ENCODE measurements around the gene CHD2.

CHD2 gene

DNA sequence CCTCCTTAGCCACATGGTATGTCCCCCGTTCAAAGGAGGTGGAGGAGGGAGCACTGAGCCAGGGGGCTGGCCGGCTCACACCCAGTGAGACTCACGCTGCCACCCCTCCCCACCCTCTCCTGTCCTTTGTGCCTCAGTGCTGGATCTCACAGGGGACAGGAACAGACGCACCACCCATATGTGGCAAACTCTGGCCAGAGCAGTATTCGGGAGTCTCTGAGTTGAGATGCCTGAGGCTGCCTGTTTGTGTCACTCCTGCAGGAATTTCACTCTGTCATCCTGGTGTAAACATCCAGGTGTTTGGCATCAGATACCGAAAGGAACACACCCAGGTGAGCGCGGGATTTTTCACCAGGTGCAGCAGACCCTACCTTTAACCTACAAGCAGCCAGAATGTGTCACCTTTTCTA lies 163.1 kb downstream of the CHD2 start:
- Histone ChIP-seq H3K4me3 (no peak overlapping the region), H3K36me3 (replicated peaks) (peaks cover 17% of the 10 kb centered on the region), H3K4me1 (peaks cover 38% of the 10 kb centered on the region), H3K9me3 (no peaks in the 10 kb centered on the region), H3K27me3 (ENCODE audit: low read depth) (no peaks in the 10 kb centered on the region)
- in situ Hi-C loops (cut with MboI; ENCODE audit: low sequenced_read_pairs) = no loop called here
- no peak for DNase-seq (ENCODE audit: low spot score in 2 of 2)

DNA sequence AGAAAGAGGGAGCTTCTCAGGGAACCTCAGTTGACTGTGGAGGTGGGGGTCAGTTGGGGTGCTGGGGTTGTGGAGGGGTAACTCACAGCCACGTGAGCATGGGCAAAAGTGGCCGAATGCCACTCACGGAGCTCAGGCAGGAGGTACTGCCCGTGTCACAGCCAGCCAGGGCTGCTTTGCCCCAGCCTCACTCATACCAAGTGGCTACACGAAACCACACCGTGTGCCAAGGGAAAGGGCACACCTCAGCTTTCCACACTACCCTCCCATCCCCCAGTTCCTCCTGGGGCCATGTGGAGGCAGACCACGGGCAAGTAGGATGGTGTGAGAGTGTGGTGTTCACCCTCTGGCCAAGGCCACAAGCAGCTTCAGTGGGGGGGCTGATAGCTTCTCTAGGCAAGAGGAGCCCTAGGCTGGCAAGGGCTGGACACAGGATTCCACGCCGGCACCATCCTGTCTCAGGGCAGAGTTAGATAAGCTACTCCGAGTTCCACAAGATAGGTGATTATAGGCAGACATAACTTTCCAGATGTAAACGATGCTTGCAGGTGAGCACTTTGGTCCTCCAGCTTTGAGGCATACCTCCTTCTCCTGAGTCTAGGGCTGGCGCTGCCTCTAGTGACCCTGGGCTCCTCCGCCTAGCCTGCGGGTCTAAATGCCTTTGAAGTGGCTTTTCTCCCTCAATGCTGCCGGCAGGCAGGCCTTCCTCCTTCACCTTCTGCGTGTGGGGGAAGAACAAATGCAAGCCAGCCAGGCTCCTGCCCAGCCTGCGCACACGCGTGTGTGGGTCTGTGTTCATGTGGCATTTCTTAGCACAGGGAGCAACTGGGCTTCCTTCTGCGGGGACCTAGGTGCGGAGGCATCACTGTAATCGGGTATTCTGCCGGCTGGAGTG lies 163.9 kb downstream of the CHD2 start:
- H3K27me3 ChIP-seq (ENCODE audit: low read depth) = no peaks in the 10 kb centered on the region
- H3K4me1 ChIP-seq = peaks cover 41% of the 10 kb centered on the region
- no peak for DNase-seq (ENCODE audit: low spot score in 2 of 2)
- no peak overlapping the region for H3K4me3 ChIP-seq
- in situ Hi-C loops (cut with MboI; ENCODE audit: low sequenced_read_pairs) = no loop called here
- peaks cover 17% of the 10 kb centered on the region for H3K36me3 ChIP-seq (replicated peaks)
- H3K9me3 ChIP-seq = no peaks in the 10 kb centered on the region

DNA sequence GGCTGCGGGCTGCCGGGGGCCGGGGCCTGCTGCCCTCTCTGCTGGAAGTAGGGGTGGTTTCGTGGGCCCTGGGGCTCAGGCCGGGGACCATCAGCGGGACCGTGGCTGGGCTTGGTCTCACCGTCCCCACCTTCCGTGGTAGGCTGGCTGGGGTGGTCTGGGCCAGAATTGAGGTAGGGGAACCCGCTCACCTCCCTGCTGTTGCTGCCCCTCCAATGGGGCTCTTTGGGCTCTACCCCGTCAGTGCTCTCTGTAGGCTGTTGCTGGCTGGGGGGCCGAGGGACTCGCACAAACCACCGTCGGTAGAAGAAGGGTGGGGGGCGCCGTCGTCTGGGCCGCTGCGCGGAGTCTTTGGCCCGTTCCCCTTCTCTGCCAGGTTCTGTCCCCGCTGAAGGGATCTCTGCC lies 165.5 kb downstream of the CHD2 start:
- DNase-seq (ENCODE audit: low spot score in 2 of 2) = no peak
- H3K4me3 ChIP-seq = no peak overlapping the region
- no peaks in the 10 kb centered on the region for H3K27me3 ChIP-seq (ENCODE audit: low read depth)
- H3K36me3 ChIP-seq (replicated peaks) = peaks cover 17% of the 10 kb centered on the region
- no peaks in the 10 kb centered on the region for H3K9me3 ChIP-seq
- H3K4me1 ChIP-seq = peaks cover 47% of the 10 kb centered on the region
- in situ Hi-C loops (cut with MboI; ENCODE audit: low sequenced_read_pairs) = no loop called here

DNA sequence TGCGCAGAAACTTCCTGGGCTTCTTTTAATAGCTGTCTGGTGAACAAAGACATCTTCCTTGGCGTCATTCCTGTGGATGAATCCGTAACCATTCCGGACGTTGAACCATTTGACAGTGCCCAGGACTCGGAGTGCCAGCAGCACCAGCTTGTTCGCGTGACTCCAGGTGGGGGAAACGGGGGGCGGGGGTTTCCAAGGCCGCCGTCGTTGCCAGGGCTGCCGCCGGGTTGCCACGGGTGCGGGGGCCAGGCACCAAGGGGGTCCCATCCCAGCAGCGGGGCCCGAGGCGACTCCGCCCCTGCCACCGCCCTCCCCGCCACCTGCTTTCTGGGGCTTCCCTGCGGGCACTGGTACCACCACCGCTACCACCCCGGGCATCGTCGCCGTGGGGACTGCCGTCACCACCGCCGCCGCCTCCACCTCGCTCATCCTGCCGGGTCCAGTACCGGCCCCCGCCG lies 166.1 kb downstream of the CHD2 start:
- no peak overlapping the region for H3K4me3 ChIP-seq
- in situ Hi-C loops (cut with MboI; ENCODE audit: low sequenced_read_pairs) = no loop called here
- no peaks in the 10 kb centered on the region for H3K9me3 ChIP-seq
- H3K36me3 ChIP-seq (replicated peaks) = peaks cover 17% of the 10 kb centered on the region
- peaks cover 47% of the 10 kb centered on the region for H3K4me1 ChIP-seq
- H3K27me3 ChIP-seq (ENCODE audit: low read depth) = no peaks in the 10 kb centered on the region
- DNase-seq (ENCODE audit: low spot score in 2 of 2) = no peak

DNA sequence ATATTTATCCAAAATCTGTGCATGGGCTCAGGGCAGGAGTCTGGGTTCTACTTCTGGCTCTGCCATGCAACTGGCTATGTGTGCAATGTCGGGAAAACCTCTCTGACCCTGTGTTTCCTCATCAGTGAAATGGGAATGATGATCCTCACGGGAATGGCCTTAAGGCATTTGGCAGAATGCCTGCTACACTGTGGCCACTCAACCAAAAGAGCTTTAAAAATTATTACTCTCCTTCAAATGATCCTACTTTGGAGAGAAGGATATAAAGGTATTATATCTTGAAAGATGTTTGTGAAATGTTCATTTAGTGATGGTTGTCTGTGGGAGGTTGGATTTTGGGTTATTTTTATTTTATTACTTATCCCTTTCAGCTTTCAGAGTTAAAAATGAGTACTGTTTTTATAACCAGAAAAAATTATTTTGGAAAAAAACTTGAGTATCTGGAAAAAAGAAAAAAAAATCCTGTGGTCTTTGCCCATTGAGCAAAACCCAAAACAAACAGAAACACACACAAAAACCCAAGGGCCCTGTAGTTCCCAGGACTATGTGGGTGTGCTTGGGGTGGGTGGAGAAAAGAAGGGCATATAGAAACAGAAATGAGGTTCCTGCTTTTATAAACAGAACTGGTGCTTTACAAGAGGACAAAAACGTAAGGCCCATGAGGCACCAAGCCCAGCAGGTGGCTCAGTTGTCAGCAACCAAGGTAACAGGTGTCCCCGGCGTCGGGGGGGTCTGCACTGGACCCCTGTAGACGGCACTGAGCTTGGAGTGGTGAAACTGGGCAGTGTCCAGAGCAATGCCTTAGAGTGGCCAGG lies 166.9 kb downstream of the CHD2 start:
- no peaks in the 10 kb centered on the region for H3K27me3 ChIP-seq (ENCODE audit: low read depth)
- H3K4me1 ChIP-seq = peaks cover 45% of the 10 kb centered on the region
- no peaks in the 10 kb centered on the region for H3K9me3 ChIP-seq
- H3K36me3 ChIP-seq (replicated peaks) = peaks cover 17% of the 10 kb centered on the region
- in situ Hi-C loops (cut with MboI; ENCODE audit: low sequenced_read_pairs) = no loop called here
- DNase-seq (ENCODE audit: low spot score in 2 of 2) = peak in 1 of 2 experiments; percentile 56
- no peak overlapping the region for H3K4me3 ChIP-seq

DNA sequence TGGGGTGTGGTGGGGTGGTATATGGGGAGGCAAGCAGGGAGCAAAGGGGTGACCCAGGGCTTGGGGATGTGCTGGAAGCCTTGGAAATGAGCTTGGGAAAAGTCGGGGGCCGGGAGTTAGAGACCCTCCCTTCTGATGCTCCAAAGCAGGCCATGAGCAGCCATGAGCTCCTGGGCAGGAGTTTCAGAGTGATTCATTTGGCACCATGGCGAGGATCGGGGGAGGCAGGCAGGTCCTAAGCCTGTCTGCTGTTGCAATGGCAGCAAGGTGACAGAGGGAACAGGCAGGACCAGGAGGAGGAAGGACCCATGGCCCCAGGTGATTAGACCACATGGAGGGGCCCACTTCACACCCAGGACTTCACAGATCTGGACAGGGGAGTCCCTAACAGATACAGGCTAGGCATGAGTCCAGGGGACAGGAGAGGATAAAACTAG lies 167.5 kb downstream of the CHD2 start:
- H3K27me3 ChIP-seq (ENCODE audit: low read depth) = no peaks in the 10 kb centered on the region
- no peak overlapping the region for H3K4me3 ChIP-seq
- no peak for DNase-seq (ENCODE audit: low spot score in 2 of 2)
- in situ Hi-C loops (cut with MboI; ENCODE audit: low sequenced_read_pairs) = no loop called here
- peaks cover 39% of the 10 kb centered on the region for H3K4me1 ChIP-seq
- H3K9me3 ChIP-seq = no peaks in the 10 kb centered on the region
- peaks cover 17% of the 10 kb centered on the region for H3K36me3 ChIP-seq (replicated peaks)

DNA sequence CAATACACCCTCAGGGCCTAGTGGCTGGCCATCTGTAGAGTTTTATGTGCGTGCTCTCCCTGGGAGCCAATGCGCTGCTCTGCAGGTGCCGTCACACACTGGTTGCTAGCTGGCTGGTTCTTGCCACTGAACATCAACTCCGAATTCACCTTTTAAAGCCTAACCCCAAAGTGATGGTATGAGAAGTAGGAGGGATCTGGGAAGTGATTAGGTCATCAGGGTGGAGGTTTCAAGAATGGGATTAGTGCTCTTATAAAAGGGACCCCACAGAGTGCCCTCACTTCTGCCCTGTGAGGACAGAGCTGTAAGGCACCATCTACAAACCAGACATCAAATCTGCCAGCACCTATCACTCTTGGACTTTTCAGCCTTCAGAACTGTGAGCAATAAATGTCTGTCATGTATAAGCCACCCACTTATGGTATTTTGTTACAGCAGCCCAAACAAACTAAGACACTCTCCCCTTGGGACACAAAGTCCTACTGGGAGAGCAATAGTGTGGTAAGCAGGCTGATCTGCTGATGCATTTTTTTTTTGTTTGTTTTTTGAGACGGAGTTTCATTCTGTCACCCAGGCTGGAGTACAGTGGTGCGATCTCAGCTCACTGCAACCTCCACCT lies 168.6 kb downstream of the CHD2 start:
- Histone ChIP-seq H3K4me1 (peaks cover 32% of the 10 kb centered on the region), H3K9me3 (no peaks in the 10 kb centered on the region), H3K27me3 (ENCODE audit: low read depth) (no peaks in the 10 kb centered on the region), H3K4me3 (no peak overlapping the region), H3K36me3 (replicated peaks) (peaks cover 17% of the 10 kb centered on the region)
- no peak for DNase-seq (ENCODE audit: low spot score in 2 of 2)
- in situ Hi-C loops (cut with MboI; ENCODE audit: low sequenced_read_pairs) = no loop called here

DNA sequence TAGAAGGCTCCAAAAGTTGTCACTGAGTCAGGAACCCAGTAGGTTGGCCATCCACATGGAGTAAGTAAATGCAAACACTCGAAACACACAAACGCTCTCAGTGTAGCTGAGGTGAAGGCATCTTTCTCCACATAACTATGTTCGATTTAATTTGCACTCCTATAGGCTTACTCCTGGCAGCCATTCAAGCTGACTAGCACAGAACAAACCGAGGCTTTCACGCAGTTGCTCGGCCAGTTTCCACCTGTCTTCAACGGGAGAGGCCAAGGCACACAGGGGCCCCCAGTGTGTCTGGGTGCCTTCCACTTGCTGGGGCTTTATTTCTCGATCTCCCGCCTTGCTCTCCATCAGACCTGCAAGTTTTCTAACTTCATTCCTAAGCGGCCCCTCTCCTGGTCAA lies 170.0 kb downstream of the CHD2 start:
- Histone ChIP-seq H3K4me3 (peak overlapping the region; percentile 78), H3K4me1 (peaks cover 32% of the 10 kb centered on the region), H3K27me3 (ENCODE audit: low read depth) (no peaks in the 10 kb centered on the region), H3K9me3 (no peaks in the 10 kb centered on the region), H3K36me3 (replicated peaks) (peaks cover 9% of the 10 kb centered on the region)
- in situ Hi-C loops (cut with MboI; ENCODE audit: low sequenced_read_pairs) = no loop called here
- DNase-seq (ENCODE audit: low spot score in 2 of 2) = peak; percentile 60 to 68

DNA sequence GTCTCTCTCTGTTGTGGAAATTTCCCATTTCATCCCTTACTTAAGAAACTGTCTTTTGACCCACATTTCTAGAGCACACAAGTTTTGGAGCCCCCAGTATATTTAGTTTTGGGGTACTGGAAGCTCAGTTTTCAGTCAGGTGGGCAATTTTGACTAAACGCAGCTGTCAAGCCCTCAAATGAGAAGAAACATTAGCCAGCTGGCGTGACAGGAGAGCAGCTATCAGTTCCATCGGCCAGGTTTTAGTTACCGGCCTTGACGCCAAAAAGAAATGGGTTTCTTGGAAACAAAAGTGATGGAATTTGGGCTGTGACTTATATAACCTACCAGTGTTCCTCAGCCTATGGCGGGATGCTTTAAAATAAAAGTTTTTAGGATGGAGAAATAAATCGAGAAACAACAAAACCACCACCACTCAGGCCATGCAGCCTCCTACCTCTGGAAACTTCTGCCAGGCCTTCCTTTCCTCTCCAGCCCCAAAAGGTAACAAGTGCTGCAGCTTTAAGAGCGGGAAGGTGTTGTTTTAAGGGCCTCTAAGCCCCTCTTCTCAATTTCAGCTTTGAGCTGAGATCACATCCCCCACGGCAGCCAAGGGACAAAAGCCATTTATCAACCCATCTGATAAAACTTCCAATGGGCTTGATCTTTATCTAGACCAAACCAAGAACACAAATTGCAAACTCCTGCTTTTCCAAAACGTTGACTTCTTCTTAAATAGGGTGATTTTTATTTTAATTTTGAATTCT lies 170.6 kb downstream of the CHD2 start:
- Histone ChIP-seq H3K9me3 (no peaks in the 10 kb centered on the region), H3K36me3 (replicated peaks) (peaks cover 4% of the 10 kb centered on the region), H3K27me3 (ENCODE audit: low read depth) (no peaks in the 10 kb centered on the region), H3K4me1 (peaks cover 32% of the 10 kb centered on the region), H3K4me3 (peak overlapping the region; percentile 78)
- in situ Hi-C loops (cut with MboI; ENCODE audit: low sequenced_read_pairs) = no loop called here
- peak; percentile 48 to 55 for DNase-seq (ENCODE audit: low spot score in 2 of 2)

DNA sequence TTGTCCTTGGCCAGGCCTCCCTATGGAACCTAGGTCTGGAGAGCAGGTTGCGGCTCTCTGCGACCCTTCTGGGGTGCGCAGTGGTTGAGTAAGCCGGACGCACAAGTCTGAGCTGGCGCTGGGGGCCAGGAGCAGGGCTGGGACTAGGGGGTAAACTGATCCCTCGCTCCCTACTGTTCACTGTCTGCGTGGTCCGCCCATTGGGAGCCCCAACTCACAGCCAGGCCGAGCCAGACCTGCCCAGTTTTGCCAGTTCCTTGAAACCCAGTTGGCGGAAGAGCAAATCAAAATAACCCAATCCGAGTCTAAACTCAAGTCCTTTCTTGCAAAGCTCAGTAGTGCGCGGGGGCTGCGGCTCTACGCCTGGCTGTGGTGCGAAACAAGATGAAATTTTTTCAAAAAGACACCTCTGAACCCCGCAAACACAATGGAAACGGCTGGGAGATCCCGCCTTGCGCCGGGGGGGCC lies 171.4 kb downstream of the CHD2 start:
- peak; percentile 45 to 55 for DNase-seq (ENCODE audit: low spot score in 2 of 2)
- in situ Hi-C loops (cut with MboI; ENCODE audit: low sequenced_read_pairs) = no loop called here
- H3K36me3 ChIP-seq (replicated peaks) = no peaks in the 10 kb centered on the region
- no peaks in the 10 kb centered on the region for H3K9me3 ChIP-seq
- no peaks in the 10 kb centered on the region for H3K27me3 ChIP-seq (ENCODE audit: low read depth)
- peak overlapping the region; percentile 78 for H3K4me3 ChIP-seq
- H3K4me1 ChIP-seq = peaks cover 32% of the 10 kb centered on the region

DNA sequence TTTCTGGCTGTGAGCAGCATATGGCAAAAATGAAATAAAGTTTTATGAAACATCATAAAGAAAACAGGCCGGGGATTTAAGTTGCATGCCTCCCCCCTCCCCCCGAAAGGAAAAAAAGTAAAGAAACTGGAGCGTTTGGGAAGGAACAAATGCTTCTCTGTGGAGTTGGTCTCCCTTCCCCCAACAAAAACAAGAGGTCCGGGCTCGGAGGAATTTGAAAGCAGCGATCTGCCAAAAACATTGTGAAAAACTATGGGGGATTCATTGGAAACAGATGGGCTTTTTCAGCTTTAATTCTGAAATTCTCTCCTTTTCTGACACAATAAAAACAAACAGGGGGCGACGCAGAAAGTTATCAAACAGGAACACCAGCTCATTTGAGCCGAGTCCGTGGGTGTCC lies 171.9 kb downstream of the CHD2 start:
- peak; percentile 42 to 45 for DNase-seq (ENCODE audit: low spot score in 2 of 2)
- H3K36me3 ChIP-seq (replicated peaks) = no peaks in the 10 kb centered on the region
- H3K4me1 ChIP-seq = peaks cover 30% of the 10 kb centered on the region
- in situ Hi-C loops (cut with MboI; ENCODE audit: low sequenced_read_pairs) = no loop called here
- H3K4me3 ChIP-seq = peak overlapping the region; percentile 78
- no peaks in the 10 kb centered on the region for H3K9me3 ChIP-seq
- no peaks in the 10 kb centered on the region for H3K27me3 ChIP-seq (ENCODE audit: low read depth)

DNA sequence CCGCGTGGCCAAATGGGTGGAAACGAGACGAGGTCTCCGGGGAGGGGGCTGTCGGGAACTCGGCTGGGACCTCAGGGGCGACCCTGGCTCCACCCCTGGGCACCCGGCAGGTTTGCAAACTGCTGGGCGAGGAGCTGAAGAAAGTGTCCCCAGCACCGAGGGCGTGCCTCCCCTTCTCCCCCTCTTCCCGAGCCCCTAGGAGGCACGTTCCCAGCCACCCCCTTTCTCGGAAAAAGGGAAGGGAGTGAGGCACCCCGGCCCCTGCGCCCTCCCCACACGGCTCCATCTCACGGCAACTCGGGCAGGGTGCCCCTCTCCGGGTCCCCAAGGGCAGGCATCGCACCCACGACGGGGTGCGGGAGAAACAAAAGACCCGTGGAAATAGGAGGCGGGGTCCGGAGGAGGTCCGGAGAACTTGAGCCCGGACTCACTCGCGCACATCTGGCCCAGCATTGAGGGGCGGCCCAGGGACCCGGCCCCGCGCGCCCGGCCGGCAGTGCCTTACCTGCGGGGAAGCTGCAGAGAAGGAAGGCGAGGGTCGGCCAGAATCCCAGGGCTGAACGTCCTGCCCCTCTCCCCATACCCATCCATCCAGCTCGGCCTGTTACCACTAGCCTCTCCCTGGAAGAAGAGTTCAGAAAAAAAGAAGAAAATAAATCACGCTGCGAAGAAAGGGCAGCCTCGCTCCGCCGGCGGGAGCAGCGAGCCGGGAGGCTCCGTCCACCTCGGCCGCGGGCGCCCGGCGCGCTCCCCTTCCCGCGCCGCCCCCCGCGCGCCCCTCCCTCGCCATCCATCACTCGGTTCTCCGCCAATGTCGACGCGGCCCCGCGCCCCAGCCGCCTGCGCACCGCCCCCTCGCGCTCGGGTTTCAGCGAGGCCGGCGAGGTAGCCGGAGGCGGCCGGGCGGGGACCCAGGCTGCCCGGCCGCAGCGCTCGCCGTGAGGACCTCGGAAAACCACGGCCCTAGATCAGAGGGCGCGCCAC lies 172.6 kb downstream of the CHD2 start:
- Histone ChIP-seq H3K4me1 (peaks cover 23% of the 10 kb centered on the region), H3K9me3 (no peaks in the 10 kb centered on the region), H3K4me3 (peak overlapping the region; percentile 78), H3K27me3 (ENCODE audit: low read depth) (no peaks in the 10 kb centered on the region), H3K36me3 (replicated peaks) (no peaks in the 10 kb centered on the region)
- in situ Hi-C loops (cut with MboI; ENCODE audit: low sequenced_read_pairs) = no loop called here
- DNase-seq (ENCODE audit: low spot score in 2 of 2) = peak; percentile 80 to 92
